MCF 10A (cell line): Measurements from ENCODE around the gene IVNS1ABP. TPM values are rescaled to one million over a fixed set of nuclear protein-coding genes. Genes with fewer than 3 reads are reported as not detected.

Experiments used
- BruUV-seq: library from RNA; stranded (reverse); fragments of 400-500 nt; replicated peaks from 2 replicates; lab custom pipeline; 2021; lab: Mats Ljungman, UMichigan
- CTCF ChIA-PET: fragments of 300-600 bp; sonication (Branson Sonifier 250); formaldehyde crosslinking; extraction: SDS; loops from one replicate; lab custom pipeline; 2021; ENCODE audit warnings: antibody characterized with exemption, inconsistent platforms; lab: Yijun Ruan, JAX
- POLR2A ChIA-PET: fragments of 300-600, 350-650 bp; sonication (Branson Sonifier 250); formaldehyde crosslinking; extraction: SDS; loops from one replicate; lab custom pipeline; 2020; ENCODE audit warnings: antibody characterized with exemption, inconsistent platforms; lab: Yijun Ruan, JAX
- DNase-seq: peaks from one replicate; pipeline ENCODE4 v3.0.0-alpha.2; 2018; ENCODE audit not compliant: unreplicated experiment
- H3K27ac Mint-ChIP-seq: one replicate; pipeline ENCODE4 v1.8.0; 2022; ENCODE audit warnings: mild to moderate bottlenecking, low read depth, mixed read lengths; ENCODE audit not compliant: unreplicated experiment
- H3K27me3 Mint-ChIP-seq: one replicate; pipeline ENCODE4 v1.8.0; 2022; ENCODE audit warnings: mixed read lengths; ENCODE audit not compliant: insufficient read depth, unreplicated experiment
- H3K36me3 Mint-ChIP-seq: one replicate; pipeline ENCODE4 v1.8.0; 2022; ENCODE audit warnings: mild to moderate bottlenecking, moderate library complexity, mixed read lengths; ENCODE audit not compliant: insufficient read depth, unreplicated experiment
- H3K4me1 Mint-ChIP-seq: one replicate; pipeline ENCODE4 v1.8.0; 2022; ENCODE audit warnings: mixed read lengths; ENCODE audit not compliant: insufficient read depth, unreplicated experiment
- H3K4me3 Mint-ChIP-seq: one replicate; pipeline ENCODE4 v1.8.0; 2022; ENCODE audit warnings: mild to moderate bottlenecking, moderate library complexity, mixed read lengths; ENCODE audit not compliant: unreplicated experiment
- H3K9me3 Mint-ChIP-seq: one replicate; pipeline ENCODE4 v1.8.0; 2022; ENCODE audit warnings: mixed read lengths; ENCODE audit not compliant: unreplicated experiment
- intact Hi-C: fragments of 100-400 bp; cut with micrococcal nuclease; formaldehyde crosslinking; loops from 2 replicates; pipeline ENCODE4 v1.14.1; 2022
- total RNA-seq: library from RNA; stranded (reverse); gene quantifications from 2 replicates; pipeline ENCODE4 v1.2.3, GENCODE V29; 2022
- TF ChIP-seq, protein P1 (sequence below): fragments of 200-600 bp; IDR thresholded peaks from one replicate; pipeline ENCODE4 v1.8.0; 2022; ENCODE audit warnings: antibody characterized with exemption, mild to moderate bottlenecking; ENCODE audit not compliant: unreplicated experiment

Gene IVNS1ABP
- total RNA-seq, 1 experiment from 2014 or later: 92.0 TPM

DNA sequence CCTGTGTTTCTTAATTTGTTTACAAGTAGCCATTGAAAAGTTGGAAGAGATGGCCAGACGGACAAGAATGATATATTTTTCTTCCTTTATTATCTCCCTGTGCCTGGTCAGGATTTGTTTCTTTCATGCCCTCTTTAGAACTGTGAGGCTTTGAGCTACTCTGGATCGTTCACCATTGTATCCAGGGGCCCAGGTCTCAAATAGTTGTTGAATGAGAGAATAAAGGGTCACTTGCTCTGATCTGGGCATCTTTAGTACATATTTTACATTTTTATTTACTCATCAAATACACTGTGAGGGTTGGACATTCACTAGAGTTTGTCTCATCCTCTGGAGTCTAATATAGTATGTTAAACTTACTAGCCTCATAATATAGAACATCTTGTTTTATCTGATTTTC lies 48.7 kb downstream of the IVNS1ABP start:
- intact Hi-C loops: no loop called here
- CTCF ChIA-PET: interaction anchor here (0.7 to 2.1 kb wide), 2 partner anchors 50 to 413 kb away, joined by 3 to 7 read pairs; no protein-coding TSS in a partner anchor
- no TSS peak for BruUV-seq

GRCh38 chr1:185267701-185268100 lies 49.3 kb downstream of the IVNS1ABP start:
- Mint-ChIP-seq H3K27me3 (no peaks in the 10 kb centered on the region), H3K4me1 (no peaks in the 10 kb centered on the region), H3K36me3 (no peaks in the 10 kb centered on the region), H3K4me3 (no peak overlapping the region), H3K9me3 (no peaks in the 10 kb centered on the region), H3K27ac (no peak overlapping the region)
- no TSS peak for BruUV-seq
- intact Hi-C loops: no loop called here
- TF ChIP-seq, protein P1, sequence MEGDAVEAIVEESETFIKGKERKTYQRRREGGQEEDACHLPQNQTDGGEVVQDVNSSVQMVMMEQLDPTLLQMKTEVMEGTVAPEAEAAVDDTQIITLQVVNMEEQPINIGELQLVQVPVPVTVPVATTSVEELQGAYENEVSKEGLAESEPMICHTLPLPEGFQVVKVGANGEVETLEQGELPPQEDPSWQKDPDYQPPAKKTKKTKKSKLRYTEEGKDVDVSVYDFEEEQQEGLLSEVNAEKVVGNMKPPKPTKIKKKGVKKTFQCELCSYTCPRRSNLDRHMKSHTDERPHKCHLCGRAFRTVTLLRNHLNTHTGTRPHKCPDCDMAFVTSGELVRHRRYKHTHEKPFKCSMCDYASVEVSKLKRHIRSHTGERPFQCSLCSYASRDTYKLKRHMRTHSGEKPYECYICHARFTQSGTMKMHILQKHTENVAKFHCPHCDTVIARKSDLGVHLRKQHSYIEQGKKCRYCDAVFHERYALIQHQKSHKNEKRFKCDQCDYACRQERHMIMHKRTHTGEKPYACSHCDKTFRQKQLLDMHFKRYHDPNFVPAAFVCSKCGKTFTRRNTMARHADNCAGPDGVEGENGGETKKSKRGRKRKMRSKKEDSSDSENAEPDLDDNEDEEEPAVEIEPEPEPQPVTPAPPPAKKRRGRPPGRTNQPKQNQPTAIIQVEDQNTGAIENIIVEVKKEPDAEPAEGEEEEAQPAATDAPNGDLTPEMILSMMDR: no peak
- ChIA-PET POLR2A (interaction anchor here (0.6 kb wide), 1 partner anchor 110 kb away, joined by 5 read pairs; no protein-coding TSS in a partner anchor), CTCF (interaction anchor here (0.6 to 2.1 kb wide), 4 partner anchors 28 to 554 kb away, joined by 3 to 7 read pairs (median 4); no protein-coding TSS in a partner anchor)
- DNase-seq: no peak

More for the DNA sequence above, 48.7 kb downstream of the IVNS1ABP start:
- Mint-ChIP-seq H3K9me3 (no peaks in the 10 kb centered on the region), H3K27ac (no peak overlapping the region), H3K4me3 (no peak overlapping the region), H3K4me1 (no peaks in the 10 kb centered on the region), H3K36me3 (no peaks in the 10 kb centered on the region), H3K27me3 (no peaks in the 10 kb centered on the region)
- POLR2A ChIA-PET: no interaction called here
- TF ChIP-seq, protein P1: no peak
- DNase-seq: no peak

GRCh38 chr1:185267301-185267700 lies 49.7 kb downstream of the IVNS1ABP start:
- POLR2A ChIA-PET: interaction anchor here (0.6 kb wide), 1 partner anchor 110 kb away, joined by 5 read pairs; no protein-coding TSS in a partner anchor
- no peaks in the 10 kb centered on the region for H3K27me3 Mint-ChIP-seq
- TF ChIP-seq, protein P1: no peak
- no peak overlapping the region for H3K4me3 Mint-ChIP-seq
- H3K36me3 Mint-ChIP-seq: no peaks in the 10 kb centered on the region
- BruUV-seq: no TSS peak
- H3K4me1 Mint-ChIP-seq: no peaks in the 10 kb centered on the region
- H3K9me3 Mint-ChIP-seq: no peaks in the 10 kb centered on the region
- intact Hi-C loops: no loop called here
- H3K27ac Mint-ChIP-seq: no peak overlapping the region
- no peak for DNase-seq
- CTCF ChIA-PET: interaction anchor here (0.6 to 2.1 kb wide), 5 partner anchors 9 to 554 kb away, joined by 3 to 7 read pairs (median 4); no protein-coding TSS in a partner anchor

GRCh38 chr1:185265314-185265713 lies 51.7 kb downstream of the IVNS1ABP start:
- intact Hi-C loops: no loop called here
- H3K27me3 Mint-ChIP-seq: no peaks in the 10 kb centered on the region
- BruUV-seq: no TSS peak
- H3K36me3 Mint-ChIP-seq: no peaks in the 10 kb centered on the region
- no peaks in the 10 kb centered on the region for H3K4me1 Mint-ChIP-seq
- DNase-seq: no peak
- TF ChIP-seq, protein P1: no peak
- CTCF ChIA-PET: interaction anchor here (0.6 to 2.0 kb wide), 7 partner anchors 10 to 416 kb away, joined by 4 to 6 read pairs (median 4); no protein-coding TSS in a partner anchor
- POLR2A ChIA-PET: interaction anchor here (0.7 to 1.0 kb wide), 3 partner anchors 14 to 36 kb away, joined by 3 read pairs; no protein-coding TSS in a partner anchor
- H3K27ac Mint-ChIP-seq: no peak overlapping the region
- H3K4me3 Mint-ChIP-seq: no peak overlapping the region
- no peaks in the 10 kb centered on the region for H3K9me3 Mint-ChIP-seq
